ENCODE results near the gene THSD7B.

Gene THSD7B

DNA sequence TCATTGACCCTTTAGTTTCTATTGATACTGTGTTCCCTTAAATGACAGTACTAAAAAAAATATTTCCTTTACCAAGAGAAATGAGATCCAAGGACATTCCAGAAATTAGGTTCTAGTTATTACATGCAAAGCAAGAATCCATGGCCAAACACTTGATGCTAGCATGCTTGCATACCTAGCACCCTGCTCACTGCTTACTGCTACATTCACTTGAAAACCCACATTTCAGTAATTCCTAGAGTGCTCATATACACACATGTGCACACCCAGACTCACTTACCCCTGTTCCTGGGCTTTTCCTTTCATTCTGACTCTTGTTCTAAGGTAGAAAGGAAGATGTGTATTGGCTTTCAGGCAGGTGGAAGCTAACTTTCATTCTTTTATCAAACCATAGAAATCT, 395.9 kb downstream of the THSD7B start:
- no peaks in the 10 kb centered on the region for H4K20me1 ChIP-seq
- H3K4me3 ChIP-seq = no peak overlapping the region
- no peak overlapping the region for H3K4me2 ChIP-seq
- H3K4me1 ChIP-seq = 0 out of 2 replicates have a peak, but pooled peaks cover 5% of the 10 kb centered on the region
- H3K27ac ChIP-seq = no peak overlapping the region
- H3K36me3 ChIP-seq = no peaks in the 10 kb centered on the region
- H3K9me3 ChIP-seq = no peaks in the 10 kb centered on the region
- no peaks in the 10 kb centered on the region for H3K27me3 ChIP-seq
- H3K9ac ChIP-seq = no peak overlapping the region
- no peak for TF ChIP-seq Cebpa-rat (IDR thresholded peaks at IDR 0.05)

DNA sequence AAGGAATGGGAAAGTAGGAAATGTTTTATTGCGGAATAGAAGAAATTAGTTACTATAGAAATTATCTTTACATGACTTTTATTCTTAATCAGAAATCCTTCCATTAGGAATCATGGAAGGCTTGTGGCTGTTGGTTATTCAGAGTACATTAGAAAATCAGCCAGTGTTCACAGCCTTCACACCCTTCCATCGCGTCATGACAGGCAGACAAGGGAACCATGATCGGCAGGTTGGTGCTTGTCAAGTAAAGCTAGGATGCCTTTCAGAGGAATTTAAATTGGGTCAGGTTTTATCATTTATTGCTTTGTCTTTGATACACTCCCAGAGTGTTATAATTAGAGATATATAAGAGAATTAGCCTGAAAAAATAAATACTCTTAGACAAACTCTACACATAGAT, 400.6 kb downstream of the THSD7B start:
- Histone ChIP-seq H3K27ac (no peak overlapping the region), H3K9ac (no peak overlapping the region), H3K36me3 (no peaks in the 10 kb centered on the region), H3K4me2 (no peak overlapping the region), H3K9me3 (no peaks in the 10 kb centered on the region), H4K20me1 (no peaks in the 10 kb centered on the region), H3K4me1 (no peaks in the 10 kb centered on the region), H3K27me3 (no peaks in the 10 kb centered on the region), H3K4me3 (no peak overlapping the region)
- no peak for TF ChIP-seq Cebpa-rat (IDR thresholded peaks at IDR 0.05)

DNA sequence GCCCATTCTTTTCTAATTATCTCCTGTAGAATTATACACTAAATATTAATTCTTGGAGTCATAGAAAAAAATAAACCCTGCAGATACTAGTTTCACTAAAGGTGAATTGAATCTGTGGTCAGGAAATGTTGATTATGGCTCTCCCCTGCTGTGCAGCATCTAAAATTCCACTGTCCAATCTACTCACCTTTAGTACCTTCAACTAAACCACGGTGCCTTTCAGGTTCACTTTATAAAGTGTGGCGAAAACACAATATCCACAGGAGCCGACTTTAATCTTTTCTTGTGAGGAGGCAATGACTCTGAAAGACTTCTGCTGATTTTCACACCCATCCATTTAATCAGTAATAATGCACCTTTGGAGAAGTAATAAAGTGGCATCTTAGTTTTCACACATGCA, 402.3 kb downstream of the THSD7B start:
- H4K20me1 ChIP-seq = no peaks in the 10 kb centered on the region
- H3K4me1 ChIP-seq = no peaks in the 10 kb centered on the region
- H3K9ac ChIP-seq = no peak overlapping the region
- H3K27ac ChIP-seq = no peak overlapping the region
- H3K4me2 ChIP-seq = no peak overlapping the region
- no peak overlapping the region for H3K4me3 ChIP-seq
- H3K27me3 ChIP-seq = no peaks in the 10 kb centered on the region
- TF ChIP-seq Cebpa-rat (IDR thresholded peaks at IDR 0.05) = no peak
- no peaks in the 10 kb centered on the region for H3K36me3 ChIP-seq
- H3K9me3 ChIP-seq = no peaks in the 10 kb centered on the region

DNA sequence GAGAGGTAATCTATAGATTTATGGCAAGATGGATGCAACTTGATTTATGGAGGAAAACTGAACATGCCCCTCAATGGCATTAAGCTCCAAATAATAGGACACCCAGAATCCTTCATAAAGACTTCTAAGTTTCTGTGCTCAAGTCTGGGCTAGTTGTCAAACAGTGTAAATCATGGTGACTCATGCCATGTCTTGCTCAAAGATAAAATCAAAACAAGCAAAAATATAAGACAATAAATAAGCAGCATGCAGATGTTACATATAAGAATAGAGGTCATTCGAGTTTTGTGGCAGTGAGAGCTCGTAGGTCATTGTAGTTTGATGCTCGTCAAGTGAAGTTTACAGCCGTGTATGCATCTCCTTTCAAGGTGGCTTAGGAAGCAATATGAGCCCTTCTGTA, 403.2 kb downstream of the THSD7B start:
- TF ChIP-seq Cebpa-rat (IDR thresholded peaks at IDR 0.05) = no peak
- no peaks in the 10 kb centered on the region for H4K20me1 ChIP-seq
- H3K9ac ChIP-seq = no peak overlapping the region
- no peaks in the 10 kb centered on the region for H3K36me3 ChIP-seq
- no peaks in the 10 kb centered on the region for H3K9me3 ChIP-seq
- no peak overlapping the region for H3K27ac ChIP-seq
- H3K4me2 ChIP-seq = no peak overlapping the region
- H3K27me3 ChIP-seq = no peaks in the 10 kb centered on the region
- H3K4me1 ChIP-seq = no peaks in the 10 kb centered on the region
- no peak overlapping the region for H3K4me3 ChIP-seq

DNA sequence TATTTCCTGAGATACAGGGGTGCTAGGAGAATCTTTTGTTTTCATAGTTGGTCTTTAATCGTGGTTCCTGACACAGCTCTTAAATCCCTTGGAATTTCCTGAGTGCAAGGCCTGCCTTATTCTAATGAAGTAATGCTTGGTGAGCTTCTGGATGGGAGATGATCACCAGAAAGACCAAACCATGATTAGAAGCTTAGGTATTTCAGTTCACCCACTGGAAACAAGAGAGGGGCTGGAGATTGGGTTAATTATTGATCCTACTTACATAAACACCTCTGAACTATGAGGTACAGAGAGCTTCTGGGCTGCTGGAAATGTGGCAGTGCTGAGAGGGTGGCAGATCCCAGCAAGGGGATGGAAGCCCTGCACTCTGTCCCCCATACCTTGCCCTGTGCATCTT, 406.8 kb downstream of the THSD7B start:
- H3K9me3 ChIP-seq = no peaks in the 10 kb centered on the region
- H4K20me1 ChIP-seq = no peaks in the 10 kb centered on the region
- no peaks in the 10 kb centered on the region for H3K36me3 ChIP-seq
- H3K4me1 ChIP-seq = no peaks in the 10 kb centered on the region
- H3K9ac ChIP-seq = no peak overlapping the region
- no peak for TF ChIP-seq Cebpa-rat (IDR thresholded peaks at IDR 0.05)
- H3K27ac ChIP-seq = no peak overlapping the region
- no peaks in the 10 kb centered on the region for H3K27me3 ChIP-seq
- no peak overlapping the region for H3K4me2 ChIP-seq
- H3K4me3 ChIP-seq = no peak overlapping the region

DNA sequence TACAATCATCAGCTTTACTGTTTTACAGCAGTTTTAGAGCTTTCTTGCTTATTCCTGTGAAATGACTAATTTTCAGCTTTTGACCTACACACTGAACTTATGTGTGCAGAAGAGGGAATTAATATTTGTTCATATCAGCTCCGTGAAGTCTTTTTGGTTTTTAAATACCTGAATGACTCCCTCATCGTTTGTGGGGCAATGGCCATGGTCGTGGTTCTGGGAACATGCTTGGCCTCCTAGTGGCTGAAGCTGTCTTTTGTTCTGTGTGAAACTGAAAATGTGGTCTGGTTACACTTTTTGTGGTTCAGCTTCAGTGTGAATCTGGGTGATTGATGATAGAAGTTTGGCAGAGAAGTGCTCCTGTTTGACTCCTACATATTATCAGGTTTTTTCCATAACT, 408.1 kb downstream of the THSD7B start:
- no peaks in the 10 kb centered on the region for H3K9me3 ChIP-seq
- H3K36me3 ChIP-seq = no peaks in the 10 kb centered on the region
- H3K4me3 ChIP-seq = no peak overlapping the region
- no peak overlapping the region for H3K9ac ChIP-seq
- H3K4me2 ChIP-seq = no peak overlapping the region
- no peaks in the 10 kb centered on the region for H4K20me1 ChIP-seq
- no peaks in the 10 kb centered on the region for H3K4me1 ChIP-seq
- H3K27ac ChIP-seq = no peak overlapping the region
- no peaks in the 10 kb centered on the region for H3K27me3 ChIP-seq
- no peak for TF ChIP-seq Cebpa-rat (IDR thresholded peaks at IDR 0.05)

DNA sequence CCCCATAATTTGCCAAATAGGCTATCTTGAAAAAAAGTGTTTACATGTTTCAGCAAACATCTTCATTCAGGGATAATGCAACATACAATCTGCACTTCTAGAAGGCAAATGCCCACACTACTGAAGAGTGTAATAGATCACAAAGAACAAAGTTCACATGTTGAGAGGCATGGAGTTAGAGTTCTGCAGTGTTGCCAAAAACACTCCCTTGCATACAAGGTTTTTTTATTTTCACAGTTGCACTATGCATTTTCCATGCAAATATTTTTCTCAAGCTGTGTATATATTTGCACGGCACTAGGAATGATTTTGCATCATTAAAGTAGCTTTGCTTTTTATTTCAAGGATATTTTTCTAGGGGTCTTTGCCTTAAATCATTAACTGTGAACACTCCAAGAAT, 409.9 kb downstream of the THSD7B start:
- Histone ChIP-seq H3K27me3 (no peaks in the 10 kb centered on the region), H3K9ac (no peak overlapping the region), H3K4me3 (no peak overlapping the region), H3K4me1 (no peaks in the 10 kb centered on the region), H3K27ac (no peak overlapping the region), H3K9me3 (no peaks in the 10 kb centered on the region), H4K20me1 (no peaks in the 10 kb centered on the region), H3K36me3 (no peaks in the 10 kb centered on the region), H3K4me2 (no peak overlapping the region)
- no peak for TF ChIP-seq Cebpa-rat (IDR thresholded peaks at IDR 0.05)

DNA sequence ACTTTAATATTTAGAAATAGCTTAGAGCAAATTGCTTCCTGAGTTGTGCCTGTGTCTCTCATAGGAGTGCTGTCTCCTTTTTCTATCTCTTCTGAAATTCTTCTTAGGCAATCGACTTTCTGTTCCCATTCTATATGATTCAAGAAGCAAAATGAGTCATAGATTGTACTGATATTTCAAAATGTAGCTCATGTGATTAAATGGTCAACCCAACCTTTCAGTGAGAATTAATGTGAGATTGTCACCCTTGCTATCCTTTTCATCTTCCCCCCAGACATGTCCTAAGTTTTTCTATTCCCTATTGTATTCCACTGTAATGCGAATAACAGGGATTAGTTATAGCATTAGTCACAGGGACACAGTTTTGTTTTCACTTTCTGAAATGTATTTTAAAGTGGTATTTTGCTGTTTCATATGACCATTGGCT, 413.6 kb downstream of the THSD7B start:
- Histone ChIP-seq H3K9me3 (no peaks in the 10 kb centered on the region), H3K27me3 (no peaks in the 10 kb centered on the region; the same call in 1 of the 2 replicates), H4K20me1 (no peaks in the 10 kb centered on the region), H3K4me2 (no peak overlapping the region), H3K4me3 (no peak overlapping the region), H3K4me1 (no peaks in the 10 kb centered on the region), H3K27ac (no peak overlapping the region), H3K9ac (no peak overlapping the region), H3K36me3 (no peaks in the 10 kb centered on the region)
- TF ChIP-seq Cebpa-rat (IDR thresholded peaks at IDR 0.05) = no peak

DNA sequence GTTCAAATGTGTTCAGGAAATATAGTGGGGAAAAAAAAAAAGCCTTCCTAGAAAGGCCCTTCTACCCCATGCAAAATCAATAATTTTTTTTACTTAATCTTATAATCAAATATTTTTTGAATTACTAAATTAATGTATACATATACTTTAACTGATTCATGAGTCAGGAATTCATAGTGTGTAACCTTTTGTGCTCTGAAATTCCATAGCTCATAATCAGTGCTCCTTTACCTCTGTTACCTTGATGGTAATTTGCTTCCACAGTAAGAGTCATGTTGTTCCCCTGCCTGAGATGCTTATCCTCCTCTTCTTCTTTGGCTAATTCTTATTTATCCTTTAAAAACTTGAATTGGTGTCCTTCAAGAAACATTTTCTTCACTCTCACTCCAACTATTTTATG, 414.2 kb downstream of the THSD7B start:
- no peak for TF ChIP-seq Cebpa-rat (IDR thresholded peaks at IDR 0.05)
- Histone ChIP-seq H3K9me3 (no peaks in the 10 kb centered on the region), H3K4me2 (no peak overlapping the region), H3K9ac (no peak overlapping the region), H3K27ac (no peak overlapping the region), H3K36me3 (no peaks in the 10 kb centered on the region), H3K4me1 (no peaks in the 10 kb centered on the region), H3K27me3 (no peaks in the 10 kb centered on the region; the same call in 1 of the 2 replicates), H3K4me3 (no peak overlapping the region), H4K20me1 (no peaks in the 10 kb centered on the region)

DNA sequence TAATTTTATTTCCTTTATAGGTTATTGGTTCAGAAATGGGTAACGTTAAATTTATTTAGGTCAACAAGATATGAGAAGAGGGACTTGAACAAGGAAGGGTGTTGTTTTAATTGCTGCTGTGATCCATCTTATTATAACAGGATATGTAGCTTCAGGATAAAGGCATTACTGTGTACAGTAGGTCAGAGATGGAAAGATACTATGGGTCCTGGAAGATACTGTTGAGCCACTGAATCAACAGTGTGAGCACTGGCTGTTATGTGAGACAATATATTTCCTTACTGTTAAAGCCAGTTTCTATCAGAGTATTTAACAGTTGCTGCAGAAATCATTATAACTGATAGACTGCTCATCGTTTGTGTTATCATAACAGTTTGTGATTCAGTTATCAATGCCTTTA, 414.7 kb downstream of the THSD7B start:
- H3K36me3 ChIP-seq = no peaks in the 10 kb centered on the region
- H3K9ac ChIP-seq = no peak overlapping the region
- no peak for TF ChIP-seq Cebpa-rat (IDR thresholded peaks at IDR 0.05)
- H3K4me1 ChIP-seq = no peaks in the 10 kb centered on the region
- no peaks in the 10 kb centered on the region for H4K20me1 ChIP-seq
- H3K4me3 ChIP-seq = no peak overlapping the region
- H3K27me3 ChIP-seq = no peaks in the 10 kb centered on the region; the same call in 1 of the 2 replicates
- no peak overlapping the region for H3K4me2 ChIP-seq
- no peaks in the 10 kb centered on the region for H3K9me3 ChIP-seq
- no peak overlapping the region for H3K27ac ChIP-seq

DNA sequence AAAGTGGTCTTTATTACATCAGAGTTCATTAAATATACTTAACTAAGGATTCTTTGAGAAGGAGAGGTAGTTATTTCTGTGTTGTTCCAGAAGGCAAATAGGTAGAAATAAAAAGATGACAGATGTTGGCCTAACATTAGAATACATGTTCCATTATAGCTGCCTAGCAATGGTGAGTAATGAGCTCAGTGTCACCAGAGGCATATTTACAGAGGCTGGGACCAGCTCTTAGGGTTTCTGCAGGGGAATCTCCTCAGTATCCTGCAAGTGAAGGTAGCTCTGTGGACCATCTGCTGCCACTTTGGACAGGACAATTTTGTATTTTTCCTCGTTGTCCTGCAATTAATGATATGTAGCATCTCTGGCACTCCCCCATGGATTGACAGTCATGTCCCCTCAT, 416.0 kb downstream of the THSD7B start:
- Histone ChIP-seq H3K4me3 (no peak overlapping the region), H3K27me3 (no peaks in the 10 kb centered on the region; the same call in 1 of the 2 replicates), H3K27ac (no peak overlapping the region), H3K4me1 (no peaks in the 10 kb centered on the region), H3K4me2 (no peak overlapping the region), H3K9me3 (peaks cover 4% of the 10 kb centered on the region; the same call in 1 of the 2 replicates), H3K36me3 (no peaks in the 10 kb centered on the region), H4K20me1 (no peaks in the 10 kb centered on the region), H3K9ac (no peak overlapping the region)
- TF ChIP-seq Cebpa-rat (IDR thresholded peaks at IDR 0.05) = no peak
